GM12878 (cell line): ENCODE data around the gene TACC3. TPM values are rescaled to one million over a fixed set of nuclear protein-coding genes. Genes with fewer than 3 reads are reported as not detected.

ENCODE experiments used
- ATAC-seq: fragments of 200-7000 bp; cut with Tn5 transposase; 3 replicates; pipeline ENCODE4 v1.9.1; 2020; ENCODE audit warnings: mild to moderate bottlenecking, moderate library complexity
- BruUV-seq: library from RNA; stranded (reverse); fragments of 400-500 nt; replicated peaks from 2 replicates; lab custom pipeline; 2021; lab: Mats Ljungman, UMichigan
- CTCF ChIA-PET: fragments of 300-600 bp; sonication (Branson Sonifier 250); formaldehyde crosslinking; extraction: SDS; loops from one replicate; lab custom pipeline; 2021; ENCODE audit warnings: inconsistent platforms; lab: Yijun Ruan, JAX
- POLR2A ChIA-PET: fragments of 350-600 bp; formaldehyde crosslinking; extraction: SDS; loops from one replicate; lab custom pipeline; 2021; ENCODE audit warnings: inconsistent platforms; lab: Charles Lee
- RAD21 ChIA-PET: fragments of 300-600 bp; sonication (Branson Sonifier 250); formaldehyde crosslinking; loops from one replicate; lab custom pipeline; 2023; ENCODE audit warnings: antibody characterized with exemption; ENCODE audit not compliant: unreplicated experiment; lab: Charles Lee
- SMC1A ChIA-PET: fragments of 300-600 bp; sonication (Branson Sonifier 250); formaldehyde crosslinking; loops from one replicate; lab custom pipeline; 2023; ENCODE audit not compliant: unreplicated experiment, uncharacterized antibody; lab: Charles Lee
- DNase-seq: peaks from one replicate; pipeline ENCODE4 v3.0.0-alpha.2; 2011; ENCODE audit warnings: low read depth, low spot score
- FAIRE-seq: peaks from 3 replicates; lab custom pipeline; 2011; peaks lifted over from hg19 to GRCh38; lab: Jason Lieb, UNC
- H2AFZ ChIP-seq: 2 replicates; pipeline ENCODE4 v1.6.0; 2011; ENCODE audit warnings: low read depth, low read length, control low read depth; ENCODE audit not compliant: control insufficient read depth
- H3K27ac ChIP-seq: 2 replicates; pipeline ENCODE4 v1.5.1; 2011; ENCODE audit warnings: control low read depth; ENCODE audit not compliant: control insufficient read depth, insufficient read depth
- H3K27me3 ChIP-seq, 2 experiments: replicated peaks in 1 of 2; 2 replicates each; pipeline versions ENCODE4 v1.6.0 to v1.6.1; 2011; ENCODE audit warnings: low read length in 1 of 2; ENCODE audit not compliant: control insufficient read depth in 2 of 2, insufficient read depth in 2 of 2
- H3K36me3 ChIP-seq, 2 experiments: 2 replicates each; pipeline ENCODE4 v1.5.1; 2011; ENCODE audit warnings: low read length in 1 of 2; ENCODE audit not compliant: control insufficient read depth in 2 of 2, insufficient read depth in 2 of 2
- H3K4me1 ChIP-seq: 2 replicates; pipeline ENCODE4 v1.6.1; 2011; ENCODE audit warnings: mild to moderate bottlenecking, low read length, moderate library complexity, mixed read lengths; ENCODE audit not compliant: control insufficient read depth, insufficient read depth
- H3K4me2 ChIP-seq: 2 replicates; pipeline ENCODE4 v1.6.0; 2011; ENCODE audit warnings: control low read depth; ENCODE audit not compliant: control insufficient read depth, insufficient read depth
- H3K4me3 ChIP-seq: fragments of 200-600 bp; sonication (generic); 2 replicates; pipeline ENCODE4 v1.5.1; 2016
- H3K79me2 ChIP-seq: 2 replicates; pipeline ENCODE4 v1.6.0; 2011; ENCODE audit warnings: low read length; ENCODE audit not compliant: control insufficient read depth, insufficient read depth
- H3K9ac ChIP-seq: 2 replicates; pipeline ENCODE4 v1.8.0; 2011; ENCODE audit warnings: low read length, control low read depth, mixed read lengths; ENCODE audit not compliant: control insufficient read depth, insufficient read depth
- H3K9me3 ChIP-seq: replicated peaks from 3 replicates; pipeline ENCODE4 v1.5.1; 2011; ENCODE audit warnings: mild to moderate bottlenecking, low read length; ENCODE audit not compliant: control insufficient read depth, insufficient read depth
- H4K20me1 ChIP-seq: 2 replicates; pipeline ENCODE4 v1.6.0; 2011; ENCODE audit not compliant: control insufficient read depth, insufficient read depth
- CHD2 ChIP-seq: IDR thresholded peaks from 2 replicates; pipeline ENCODE4 v1.6.1; 2011; ENCODE audit warnings: low read depth, low read length, improper control_type of control experiment, borderline replicate concordance
- HSF1 ChIP-seq: fragments of 150-350 bp; IDR thresholded peaks from 2 replicates; pipeline ENCODE4 v1.6.1; 2014; ENCODE audit warnings: mild to moderate bottlenecking, low read depth, low read length
- IKZF2 ChIP-seq, 2 experiments: fragments of 450-650 bp; IDR thresholded peaks; 2 replicates each; pipeline ENCODE4 v1.6.1; 2017; ENCODE audit warnings: mild to moderate bottlenecking in 2 of 2, moderate library complexity in 2 of 2
- IRF3 ChIP-seq: fragments of 450-650 bp; IDR thresholded peaks from 2 replicates; pipeline ENCODE4 v1.6.1; 2014; ENCODE audit warnings: mild to moderate bottlenecking
- JUNB ChIP-seq: IDR thresholded peaks from 2 replicates; pipeline ENCODE4 v1.6.1; 2016; ENCODE audit warnings: antibody characterized with exemption, mild to moderate bottlenecking
- NKRF ChIP-seq: fragments of 450-650 bp; conservative IDR thresholded peaks from 2 replicates; pipeline ENCODE4 v1.6.1; 2017; ENCODE audit warnings: mild to moderate bottlenecking, moderate library complexity
- RFX5 ChIP-seq: IDR thresholded peaks from 2 replicates; pipeline ENCODE4 v1.6.1; 2011; ENCODE audit warnings: low read depth, low read length, improper control_type of control experiment
- SPI1 ChIP-seq: IDR thresholded peaks from 2 replicates; pipeline ENCODE4 v1.6.1; 2011; ENCODE audit warnings: low read depth, mild to moderate bottlenecking, low read length, moderate library complexity, borderline replicate concordance; ENCODE audit not compliant: insufficient read depth
- TBL1XR1 ChIP-seq: IDR thresholded peaks from 2 replicates; pipeline ENCODE4 v1.6.1; 2012; ENCODE audit warnings: low read depth, low read length, improper control_type of control experiment
- WGBS: methylation state at CpG from one replicate; pipeline ENCODE4 v1.1.6; 2016; ENCODE audit warnings: low lambda C conversion rate; ENCODE audit not compliant: insufficient replicate concordance, insufficient coverage; ENCODE audit errors: missing lambda C conversion rate; 5-methylcytosine and 5-hydroxymethylcytosine counted together
- in situ Hi-C: fragments of 300-500 bp; cut with MboI; formaldehyde crosslinking; loops from 9 replicates; pipeline ENCODE4 v1.14.3; 2018; ENCODE audit warnings: mixed read lengths
- intact Hi-C: fragments of 100-400 bp; cut with micrococcal nuclease; formaldehyde crosslinking; loops from one replicate; pipeline ENCODE4 v1.14.2; 2022; ENCODE audit not compliant: unreplicated experiment
- polyA plus RNA-seq, 11 experiments: library from polyadenylated mRNA; depleted of rRNA in 4 of 11; unstranded in 6 of 11; stranded (reverse) in 5 of 11; fragments of >200 nt; fragmentation: Nextera tagmentation in 4 of 11; fragmentation: Illumina TruSeq in 1 of 11; extraction: Ambion mirVana in 4 of 11; extraction: Trizol in 1 of 11; gene quantifications; 1 replicate in 1 of 11; 2 replicates in 10 of 11; pipeline versions ENCODE4 v1.2.1 to v1.2.3, GENCODE V29; 2011 to 2016; ENCODE audit warnings: inconsistent platforms in 2 of 11, missing spikeins in 2 of 11, low read depth in 1 of 11
- total RNA-seq, 4 experiments: library from RNA; depleted of rRNA in 3 of 4; stranded (reverse); fragments of >200 nt in 3 of 4; fragmentation: Illumina TruSeq in 1 of 4; extraction: Trizol in 1 of 4; gene quantifications; 2 replicates each; pipeline versions ENCODE4 v1.2.1 to v1.2.3, GENCODE V29; 2013 to 2021
- TF ChIP-seq, protein P1 (sequence below): fragments of 450-650 bp; formaldehyde crosslinking; IDR thresholded peaks from 2 replicates; pipeline ENCODE4 v1.4.0; 2020; ENCODE audit warnings: mild to moderate bottlenecking, moderate library complexity
- TF ChIP-seq, protein P2 (sequence below): IDR thresholded peaks from 2 replicates; pipeline ENCODE4 v1.6.1; 2012; ENCODE audit warnings: low read depth, low read length, improper control_type of control experiment

TACC3 gene
- total and polyA plus RNA-seq, 10 of the 15 experiments (the other 5 are each of a cell fraction or from before 2014, with no cell fraction given), result 2.8 to 121 (median 73.3) TPM

DNA sequence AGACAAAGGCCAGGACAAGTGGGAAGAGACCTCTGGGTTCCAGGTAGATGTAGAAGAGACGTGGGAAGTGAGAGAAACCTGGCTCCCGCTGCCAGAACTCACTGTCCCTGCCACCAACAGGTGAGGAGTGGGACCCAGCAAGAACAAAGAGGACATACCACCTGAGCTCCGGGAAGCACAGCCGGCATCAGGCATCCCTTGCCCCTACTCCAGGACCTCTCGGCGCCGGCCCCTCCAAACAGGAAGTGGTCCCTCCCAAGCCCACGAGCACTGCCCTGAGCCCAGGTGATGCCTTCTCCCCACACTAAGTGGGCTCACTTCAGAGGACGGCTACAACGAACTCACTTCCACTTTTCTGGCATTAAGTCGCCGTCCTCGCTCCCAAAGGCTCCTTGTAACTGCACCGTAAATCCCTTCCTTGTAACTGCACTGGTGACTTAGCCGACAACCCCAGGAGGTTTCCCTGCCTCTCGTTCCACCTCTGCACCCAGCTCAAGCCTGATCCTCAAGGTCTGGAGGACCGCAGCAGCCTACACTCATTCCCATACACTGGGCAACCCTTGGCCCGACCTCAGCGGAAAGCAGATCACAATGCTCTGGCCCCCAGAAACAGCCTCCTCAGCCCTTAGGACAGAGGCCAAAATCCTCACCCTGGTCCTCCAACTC, 46.1 kb upstream of the TACC3 start:
- CTCF ChIA-PET, result no interaction called here
- no peaks in the 10 kb centered on the region for H3K36me3 ChIP-seq
- in situ Hi-C loops, result no loop called here
- 45% methylated on average over 19 of the region's 19 CpGs for WGBS
- H2AFZ ChIP-seq, result no peak overlapping the region
- no peak overlapping the region for H3K27ac ChIP-seq
- intact Hi-C loops, result no loop called here
- H3K27me3 ChIP-seq, result no peaks in the 10 kb centered on the region
- ATAC-seq, result no peak
- no peaks in the 10 kb centered on the region for H3K4me1 ChIP-seq
- no peak for FAIRE-seq
- H3K79me2 ChIP-seq, result no peaks in the 10 kb centered on the region
- TF ChIP-seq CHD2 (no peak), TBL1XR1 (no peak), JUNB (no peak), IKZF2 (IDR thresholded peaks at IDR 0.05) (no peak), SPI1 (no peak), IRF3 (no peak), RFX5 (no peak), HSF1 (no peak), NKRF (no peak)
- TF ChIP-seq, protein P1, sequence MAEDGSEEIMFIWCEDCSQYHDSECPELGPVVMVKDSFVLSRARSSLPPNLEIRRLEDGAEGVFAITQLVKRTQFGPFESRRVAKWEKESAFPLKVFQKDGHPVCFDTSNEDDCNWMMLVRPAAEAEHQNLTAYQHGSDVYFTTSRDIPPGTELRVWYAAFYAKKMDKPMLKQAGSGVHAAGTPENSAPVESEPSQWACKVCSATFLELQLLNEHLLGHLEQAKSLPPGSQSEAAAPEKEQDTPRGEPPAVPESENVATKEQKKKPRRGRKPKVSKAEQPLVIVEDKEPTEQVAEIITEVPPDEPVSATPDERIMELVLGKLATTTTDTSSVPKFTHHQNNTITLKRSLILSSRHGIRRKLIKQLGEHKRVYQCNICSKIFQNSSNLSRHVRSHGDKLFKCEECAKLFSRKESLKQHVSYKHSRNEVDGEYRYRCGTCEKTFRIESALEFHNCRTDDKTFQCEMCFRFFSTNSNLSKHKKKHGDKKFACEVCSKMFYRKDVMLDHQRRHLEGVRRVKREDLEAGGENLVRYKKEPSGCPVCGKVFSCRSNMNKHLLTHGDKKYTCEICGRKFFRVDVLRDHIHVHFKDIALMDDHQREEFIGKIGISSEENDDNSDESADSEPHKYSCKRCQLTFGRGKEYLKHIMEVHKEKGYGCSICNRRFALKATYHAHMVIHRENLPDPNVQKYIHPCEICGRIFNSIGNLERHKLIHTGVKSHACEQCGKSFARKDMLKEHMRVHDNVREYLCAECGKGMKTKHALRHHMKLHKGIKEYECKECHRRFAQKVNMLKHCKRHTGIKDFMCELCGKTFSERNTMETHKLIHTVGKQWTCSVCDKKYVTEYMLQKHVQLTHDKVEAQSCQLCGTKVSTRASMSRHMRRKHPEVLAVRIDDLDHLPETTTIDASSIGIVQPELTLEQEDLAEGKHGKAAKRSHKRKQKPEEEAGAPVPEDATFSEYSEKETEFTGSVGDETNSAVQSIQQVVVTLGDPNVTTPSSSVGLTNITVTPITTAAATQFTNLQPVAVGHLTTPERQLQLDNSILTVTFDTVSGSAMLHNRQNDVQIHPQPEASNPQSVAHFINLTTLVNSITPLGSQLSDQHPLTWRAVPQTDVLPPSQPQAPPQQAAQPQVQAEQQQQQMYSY, result no peak
- TF ChIP-seq, protein P2, sequence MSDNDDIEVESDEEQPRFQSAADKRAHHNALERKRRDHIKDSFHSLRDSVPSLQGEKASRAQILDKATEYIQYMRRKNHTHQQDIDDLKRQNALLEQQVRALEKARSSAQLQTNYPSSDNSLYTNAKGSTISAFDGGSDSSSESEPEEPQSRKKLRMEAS, result no peak
- RAD21 ChIA-PET, result no interaction called here
- H3K9me3 ChIP-seq, result no peaks in the 10 kb centered on the region
- H3K4me2 ChIP-seq, result no peak overlapping the region
- no peak for DNase-seq
- BruUV-seq, result no TSS peak
- SMC1A ChIA-PET, result no interaction called here
- H3K9ac ChIP-seq, result no peak overlapping the region
- H3K4me3 ChIP-seq, result no peak overlapping the region
- no peaks in the 10 kb centered on the region for H4K20me1 ChIP-seq
- POLR2A ChIA-PET, result no interaction called here
